ENCODE measurements around the gene TMEM272.

GRCh38 chr13:51793570-51794271 is 51.3 kb downstream of the TMEM272 start:
- no peak for TF ChIP-seq CTCF (IDR thresholded peaks at IDR 0.05)
- no peak for TF ChIP-seq EZH2 (IDR thresholded peaks at IDR 0.05)
- no peak for TF ChIP-seq EZH2phosphoT487 (IDR thresholded peaks at IDR 0.05)
